Measurements from ENCODE around the gene ECHS1. TPM values are rescaled to one million over a fixed set of nuclear protein-coding genes. Genes with fewer than 3 reads are reported as not detected.
"Not testable (repeated sequence)": the region's sequence is repeated elsewhere in the genome, so short reads cannot be mapped to it uniquely, and the experiment has no call there.

ECHS1 gene
- total and polyA plus RNA-seq, 5 donors, result 91.0 to 177 (median 115) TPM

DNA sequence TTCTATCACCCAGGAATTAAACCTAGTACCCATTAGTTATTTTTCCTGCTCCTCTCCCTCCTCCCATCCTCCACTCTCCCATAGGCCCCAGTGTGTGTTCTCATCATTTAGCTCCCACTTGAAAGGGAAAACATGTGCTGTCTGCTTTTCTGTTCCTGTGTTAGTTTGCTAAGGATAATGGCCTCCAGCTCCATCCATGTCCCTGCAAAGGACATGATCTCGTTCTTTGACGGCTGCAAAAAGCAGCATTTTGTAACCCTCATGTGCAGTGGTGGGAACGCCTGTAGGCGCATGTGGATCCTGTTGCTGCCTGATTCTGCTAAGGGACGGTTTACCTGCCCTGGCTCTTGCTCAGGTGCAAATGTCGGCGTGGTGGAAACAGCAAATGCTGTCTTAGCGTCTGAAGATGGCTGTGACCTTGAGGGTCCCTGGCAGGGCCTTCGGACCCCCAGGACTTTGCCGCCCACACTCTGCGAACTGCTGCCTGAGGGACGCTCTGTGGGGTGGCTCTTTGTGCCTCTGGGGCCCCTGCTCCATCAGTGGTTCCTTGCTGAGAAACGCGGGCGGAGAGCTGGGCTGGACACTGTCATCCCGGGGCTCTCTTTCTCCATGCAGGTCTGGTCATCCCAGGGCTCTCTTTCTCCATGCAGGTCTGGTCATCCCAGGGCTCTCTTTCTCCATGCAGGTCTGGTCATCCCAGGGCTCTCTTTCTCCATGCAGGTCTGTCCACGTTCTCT, 15.2 kb upstream of the ECHS1 start:
- ATAC-seq (no peak), DNase-seq (peak in 2 of 3 donors; percentile 5 to 14)
- Histone ChIP-seq H3K27me3 (ENCODE audit: control insufficient read depth, insufficient read depth) (no peaks in the 10 kb centered on the region), H3K9me3 (ENCODE audit: control insufficient read depth, low read length) (no peaks in the 10 kb centered on the region), H3K4me3 (ENCODE audit: low read length) (no peak overlapping the region), H3K4me1 (ENCODE audit: control insufficient read depth, insufficient read depth, low read length) (no peaks in the 10 kb centered on the region), H3K27ac (ENCODE audit: low read length) (no peak overlapping the region)
- intact Hi-C loops (cut with DNase I), result no loop called here
- 86% methylated on average over 17 of the region's 17 CpGs for WGBS

DNA sequence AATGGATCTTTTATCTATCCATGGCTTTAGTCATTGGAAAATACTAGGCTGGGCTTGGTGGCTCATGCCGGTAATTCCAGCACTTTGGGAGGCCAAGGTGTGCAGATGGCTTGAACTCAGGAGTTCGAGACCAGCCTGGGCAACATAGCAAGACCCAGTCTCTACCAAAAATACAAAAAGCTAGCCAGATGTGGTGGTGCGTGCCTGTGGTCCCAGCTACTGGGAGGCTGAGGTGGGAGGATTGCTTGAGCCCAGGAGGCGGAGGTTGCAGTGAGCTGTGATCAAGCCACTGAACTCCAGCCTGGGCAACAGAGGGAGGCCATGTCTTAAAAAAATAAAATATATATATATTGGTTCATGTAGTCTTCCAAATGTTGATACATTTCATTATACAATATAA, 13.8 kb upstream of the ECHS1 start:
- DNase-seq, result peak in 1 of 3 donors; percentile 22
- H3K9me3 ChIP-seq (ENCODE audit: control insufficient read depth, low read length); H3K4me1 ChIP-seq (ENCODE audit: control insufficient read depth, insufficient read depth, low read length); ATAC-seq; H3K27me3 ChIP-seq (ENCODE audit: control insufficient read depth, insufficient read depth); H3K4me3 ChIP-seq (ENCODE audit: low read length); H3K27ac ChIP-seq (ENCODE audit: low read length); intact Hi-C loops (cut with DNase I): not testable (repeated sequence)
- 100% methylated on average over 4 of the region's 4 CpGs for WGBS

DNA sequence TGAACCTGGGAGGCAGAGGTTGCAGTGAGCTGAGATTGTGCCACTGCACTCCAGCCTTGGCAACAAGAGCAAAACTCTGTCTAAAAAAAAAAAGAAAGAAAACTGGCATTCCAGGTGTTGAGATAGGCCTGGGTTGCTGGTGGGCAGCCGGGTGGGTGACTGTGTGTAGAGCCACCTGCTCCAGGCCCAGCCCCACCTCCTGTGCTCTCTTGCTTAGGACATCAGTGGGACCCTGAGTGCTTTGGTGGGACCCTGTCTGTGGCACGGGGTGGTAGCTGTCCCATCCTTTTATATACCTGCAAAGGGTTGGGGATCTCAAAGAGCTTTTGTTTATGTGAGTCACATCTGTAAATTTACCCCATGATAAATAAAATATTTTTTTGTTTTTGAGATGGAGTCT, 12.1 kb upstream of the ECHS1 start:
- WGBS, result 92% methylated on average over 2 of the region's 2 CpGs
- Histone ChIP-seq H3K27ac (ENCODE audit: low read length) (no peak overlapping the region), H3K4me3 (ENCODE audit: low read length) (no peak overlapping the region), H3K9me3 (ENCODE audit: control insufficient read depth, low read length) (no peaks in the 10 kb centered on the region), H3K27me3 (ENCODE audit: control insufficient read depth, insufficient read depth) (no peaks in the 10 kb centered on the region), H3K4me1 (ENCODE audit: control insufficient read depth, insufficient read depth, low read length) (no peaks in the 10 kb centered on the region)
- ATAC-seq (no peak), DNase-seq (peak in 2 of 3 donors; percentile 4 to 23)
- intact Hi-C loops (cut with DNase I), result no loop called here

DNA sequence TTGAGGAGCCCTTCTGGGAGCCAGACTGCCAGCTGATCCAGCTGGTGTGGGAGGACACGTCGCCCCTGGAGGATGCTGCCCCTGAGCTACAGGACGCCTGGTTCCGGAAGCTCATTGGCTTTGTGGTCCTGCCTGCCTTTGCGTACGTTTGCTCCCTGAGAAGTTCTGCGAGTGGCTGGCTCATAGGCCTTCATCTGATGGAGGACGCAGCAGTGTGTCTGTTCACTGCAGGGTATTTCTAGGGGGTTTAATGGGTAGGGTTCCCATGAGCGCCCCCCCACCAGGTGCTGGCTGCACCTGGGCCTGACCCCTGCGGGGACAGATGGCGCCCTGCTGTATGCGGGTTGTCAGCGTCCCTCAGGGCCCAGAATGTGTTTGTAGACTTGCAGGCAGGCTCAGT, 10.9 kb upstream of the ECHS1 start:
- Histone ChIP-seq H3K9me3 (ENCODE audit: control insufficient read depth, low read length) (no peaks in the 10 kb centered on the region), H3K27ac (ENCODE audit: low read length) (no peak overlapping the region), H3K4me3 (ENCODE audit: low read length) (no peak overlapping the region), H3K27me3 (ENCODE audit: control insufficient read depth, insufficient read depth) (no peaks in the 10 kb centered on the region), H3K4me1 (ENCODE audit: control insufficient read depth, insufficient read depth, low read length) (peaks cover 4% of the 10 kb centered on the region)
- ATAC-seq, result no peak
- WGBS, result 90% methylated on average over 13 of the region's 13 CpGs
- intact Hi-C loops (cut with DNase I), result no loop called here
- peak in 2 of 3 donors; percentile 11 to 31 for DNase-seq

DNA sequence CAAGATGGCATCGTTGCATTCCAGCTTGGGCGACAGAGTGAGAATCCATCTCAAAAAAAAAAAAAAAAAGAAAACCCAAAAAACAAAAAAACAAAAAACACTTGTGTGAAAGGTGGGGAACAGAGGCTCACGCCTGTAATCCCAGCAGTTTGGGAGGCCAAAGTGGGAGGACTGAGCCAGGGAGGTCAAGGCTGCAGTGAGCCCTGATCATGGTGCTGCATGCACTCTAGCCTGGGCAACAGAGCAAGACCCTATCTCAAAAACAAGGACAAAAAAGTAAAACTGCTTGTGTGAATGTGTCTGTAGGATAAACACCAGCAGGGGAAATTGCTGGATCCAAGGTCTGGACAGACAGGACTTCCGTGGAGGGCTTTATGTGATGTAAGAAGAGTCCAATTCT, 10.4 kb upstream of the ECHS1 start:
- H3K4me3 ChIP-seq (ENCODE audit: low read length), result no peak overlapping the region
- peak in 1 of 3 donors; percentile 9 for DNase-seq
- H3K27ac ChIP-seq (ENCODE audit: low read length), result no peak overlapping the region
- intact Hi-C loops (cut with DNase I), result no loop called here
- no peak for ATAC-seq
- 93% methylated on average over 4 of the region's 4 CpGs for WGBS
- peaks cover 4% of the 10 kb centered on the region for H3K4me1 ChIP-seq (ENCODE audit: control insufficient read depth, insufficient read depth, low read length)
- no peaks in the 10 kb centered on the region for H3K27me3 ChIP-seq (ENCODE audit: control insufficient read depth, insufficient read depth)
- H3K9me3 ChIP-seq (ENCODE audit: control insufficient read depth, low read length), result no peaks in the 10 kb centered on the region

DNA sequence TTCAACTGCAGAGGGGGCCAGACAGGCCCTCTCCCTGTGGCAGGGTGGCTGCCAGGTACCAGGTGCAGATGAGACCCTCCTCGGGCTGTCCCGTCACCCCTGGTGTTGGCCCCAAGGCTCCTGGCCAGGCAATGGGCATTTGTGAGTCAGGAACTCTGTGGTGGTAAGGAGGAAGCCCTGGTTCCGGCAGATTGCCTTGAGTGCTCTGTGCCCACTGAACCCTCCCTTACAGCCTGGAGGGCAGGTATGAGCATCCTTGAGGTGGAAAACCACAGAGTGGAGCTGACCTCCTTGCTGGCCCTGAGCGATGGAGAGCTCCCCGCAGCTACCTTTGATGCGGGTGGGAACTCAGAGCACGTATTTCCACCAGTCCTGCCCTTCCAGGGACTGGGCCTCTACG, 7.9 kb upstream of the ECHS1 start:
- Histone ChIP-seq H3K4me1 (ENCODE audit: control insufficient read depth, insufficient read depth, low read length) (peaks cover 4% of the 10 kb centered on the region), H3K27ac (ENCODE audit: low read length) (no peak overlapping the region), H3K9me3 (ENCODE audit: control insufficient read depth, low read length) (no peaks in the 10 kb centered on the region), H3K27me3 (ENCODE audit: control insufficient read depth, insufficient read depth) (no peaks in the 10 kb centered on the region), H3K4me3 (ENCODE audit: low read length) (no peak overlapping the region)
- intact Hi-C loops (cut with DNase I), result no loop called here
- DNase-seq (peak in 2 of 3 donors; percentile 40 to 49), ATAC-seq (no peak)
- WGBS, result 84% methylated on average over 8 of the region's 8 CpGs

DNA sequence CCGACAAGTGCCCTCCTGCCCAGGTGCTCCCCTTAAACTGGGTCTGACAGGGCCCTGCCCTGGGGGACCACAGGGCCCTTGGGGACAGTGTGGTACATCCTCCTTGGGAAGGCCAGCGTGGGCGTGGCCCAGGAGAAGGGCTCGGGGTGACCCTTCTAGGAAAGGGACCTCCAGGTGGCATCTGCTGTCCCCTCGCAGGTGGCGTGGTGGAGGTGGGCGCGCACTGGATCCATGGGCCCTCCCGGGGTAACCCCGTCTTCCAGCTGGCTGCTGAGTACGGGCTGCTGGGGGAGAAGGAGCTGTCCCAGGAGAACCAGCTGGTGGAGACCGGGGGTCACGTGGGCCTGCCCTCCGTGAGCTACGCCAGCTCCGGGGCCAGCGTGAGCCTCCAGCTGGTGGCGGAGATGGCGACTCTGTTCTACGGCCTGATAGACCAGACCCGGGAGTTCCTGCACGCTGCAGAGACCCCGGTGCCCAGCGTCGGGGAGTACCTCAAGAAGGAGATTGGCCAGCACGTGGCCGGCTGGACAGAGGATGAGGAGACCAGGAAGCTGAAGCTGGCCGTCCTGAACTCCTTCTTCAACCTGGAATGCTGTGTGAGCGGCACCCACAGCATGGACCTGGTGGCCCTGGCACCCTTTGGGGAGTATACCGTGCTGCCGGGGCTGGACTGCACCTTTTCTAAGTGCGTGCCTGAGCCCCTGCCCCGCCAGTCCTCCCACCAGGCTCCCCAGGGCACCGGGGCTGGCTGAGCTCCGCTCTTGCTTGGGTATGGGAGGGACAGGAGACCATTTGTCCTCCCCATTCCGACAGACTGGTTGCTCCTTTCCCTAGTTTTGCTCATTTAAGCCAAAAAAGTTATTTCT, 6.9 kb upstream of the ECHS1 start:
- Histone ChIP-seq H3K4me3 (ENCODE audit: low read length) (peak overlapping the region; percentile 92), H3K27ac (ENCODE audit: low read length) (no peak overlapping the region), H3K4me1 (ENCODE audit: control insufficient read depth, insufficient read depth, low read length) (peaks cover 4% of the 10 kb centered on the region), H3K9me3 (ENCODE audit: control insufficient read depth, low read length) (no peaks in the 10 kb centered on the region), H3K27me3 (ENCODE audit: control insufficient read depth, insufficient read depth) (no peaks in the 10 kb centered on the region)
- intact Hi-C loops (cut with DNase I), result no loop called here
- ATAC-seq (peak; percentile 0 to 9), DNase-seq (peak; percentile 42 to 76 (median 75))
- 92% methylated on average over 36 of the region's 36 CpGs for WGBS

DNA sequence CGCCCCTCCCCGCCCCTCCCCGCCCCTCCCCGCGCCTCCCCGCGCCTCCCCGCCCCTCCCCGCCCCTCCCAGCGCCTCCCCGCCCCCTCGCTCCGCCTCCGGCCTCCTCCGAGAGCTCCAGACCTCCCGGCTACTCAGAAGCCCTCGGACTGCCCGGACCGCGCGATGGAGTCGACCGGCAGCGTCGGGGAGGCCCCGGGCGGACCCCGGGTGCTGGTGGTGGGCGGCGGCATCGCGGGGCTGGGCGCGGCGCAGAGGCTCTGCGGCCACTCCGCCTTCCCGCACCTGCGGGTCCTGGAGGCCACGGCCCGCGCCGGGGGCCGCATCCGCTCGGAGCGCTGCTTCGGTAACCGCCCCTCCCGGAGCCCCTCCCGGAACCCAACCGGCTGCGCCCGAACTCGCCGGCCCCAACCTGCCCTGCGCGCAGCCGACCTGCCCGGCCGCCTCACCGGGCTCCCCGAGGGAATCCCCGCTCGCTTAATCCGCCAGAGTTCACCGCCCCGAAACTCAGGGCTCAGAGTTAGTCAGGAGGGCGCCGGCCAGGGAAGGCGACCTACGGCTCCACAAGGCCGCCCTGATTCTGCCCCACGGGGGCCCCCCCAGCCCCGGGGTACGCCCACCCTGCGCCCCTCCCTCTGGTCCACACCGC, 6.1 kb upstream of the ECHS1 start, which contains the start of gene PAOX:
Gene PAOX, plus strand, starts transcription at position 111 of the 649 bp plus-strand sequence. Its CDS starts 55 bp downstream, at position 166.
- peak; percentile 63 to 73 for ATAC-seq
- Histone ChIP-seq H3K4me3 (ENCODE audit: low read length) (peak within 1 kb of the TSS; percentile 92), H3K4me1 (ENCODE audit: control insufficient read depth, insufficient read depth, low read length) (peaks cover 4% of the 10 kb centered on the region), H3K9me3 (ENCODE audit: control insufficient read depth, low read length) (no peaks in the 10 kb centered on the region), H3K27me3 (ENCODE audit: control insufficient read depth, insufficient read depth) (no peaks in the 10 kb centered on the region), H3K27ac (ENCODE audit: low read length) (peak within 1 kb of the TSS; percentile 66)
- 4% methylated on average over 68 of the region's 78 CpGs for WGBS
- intact Hi-C loops (cut with DNase I), result no loop called here
- DNase-seq, result peak; percentile 77 to 93 (median 89)

DNA sequence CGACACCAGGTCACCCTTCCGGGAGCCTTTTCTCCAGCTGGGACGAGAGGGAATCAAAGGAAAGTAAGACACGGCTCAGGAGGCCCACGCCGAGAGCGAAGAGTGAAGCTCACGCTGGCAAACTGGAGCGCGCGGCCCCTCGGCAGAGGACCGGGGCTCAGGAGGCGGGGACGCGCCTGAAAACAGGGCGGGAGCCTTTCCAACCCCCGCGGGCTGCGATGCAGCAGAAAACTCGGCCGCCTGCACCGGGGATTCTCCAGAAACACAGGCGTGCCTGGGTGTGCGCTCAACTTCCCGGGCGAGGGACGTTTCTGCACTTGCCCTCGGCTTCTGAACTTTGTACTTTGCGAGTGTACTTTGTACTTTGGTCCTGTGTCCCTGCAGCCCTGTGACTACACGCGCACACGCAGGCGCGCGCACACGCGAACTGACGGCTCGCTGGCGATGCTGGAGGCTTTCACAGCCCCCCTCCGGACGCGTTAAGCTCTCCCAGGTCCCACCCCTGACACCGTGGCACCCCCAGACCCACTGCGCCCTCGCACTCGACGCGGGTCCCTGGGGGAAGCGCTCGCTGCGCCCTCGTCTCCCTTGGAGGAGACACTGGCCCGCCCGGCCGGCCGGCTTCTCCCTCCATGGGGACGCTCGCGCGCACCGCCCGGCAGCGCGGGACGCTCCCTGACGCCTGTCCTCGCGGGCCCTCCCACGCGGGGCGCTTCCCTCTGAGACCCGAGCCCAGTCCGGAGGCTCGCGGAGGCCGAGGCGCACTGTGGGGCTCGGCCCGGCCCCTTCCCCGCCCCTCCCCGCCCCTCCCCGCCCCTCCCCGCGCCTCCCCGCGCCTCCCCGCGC, 5.3 kb upstream of the ECHS1 start:
- H3K4me3 ChIP-seq (ENCODE audit: low read length), result peak overlapping the region; percentile 80
- DNase-seq (peak; percentile 74 to 90 (median 90)), ATAC-seq (peak; percentile 84 to 88)
- no peaks in the 10 kb centered on the region for H3K9me3 ChIP-seq (ENCODE audit: control insufficient read depth, low read length)
- WGBS, result under 1% methylated on average over 80 of the region's 90 CpGs
- no peaks in the 10 kb centered on the region for H3K27me3 ChIP-seq (ENCODE audit: control insufficient read depth, insufficient read depth)
- H3K27ac ChIP-seq (ENCODE audit: low read length), result peak overlapping the region; percentile 66
- H3K4me1 ChIP-seq (ENCODE audit: control insufficient read depth, insufficient read depth, low read length), result peaks cover 4% of the 10 kb centered on the region
- intact Hi-C loops (cut with DNase I), result no loop called here

DNA sequence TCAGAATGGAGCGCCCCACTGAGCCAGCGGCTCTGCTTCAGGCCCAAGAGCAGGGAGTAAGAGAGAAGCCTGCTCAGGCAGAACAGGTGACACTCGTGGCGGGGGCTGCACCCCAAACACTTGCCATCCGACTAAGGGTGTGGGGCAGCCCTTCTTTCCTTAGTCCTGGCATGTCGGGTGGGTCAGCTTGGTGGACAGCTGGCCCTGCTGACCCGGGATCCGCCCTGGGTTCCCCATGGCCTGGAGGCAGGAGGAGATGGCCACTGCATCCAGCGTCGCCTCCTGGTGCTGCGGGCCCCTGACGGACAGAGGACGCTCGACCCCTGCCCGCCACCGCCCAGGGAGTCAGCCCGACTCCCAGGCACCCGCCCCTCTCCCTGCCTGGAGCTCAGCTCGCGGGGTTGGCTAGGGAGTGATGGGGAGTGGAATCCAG, 4.7 kb upstream of the ECHS1 start:
- Histone ChIP-seq H3K9me3 (ENCODE audit: control insufficient read depth, low read length) (no peaks in the 10 kb centered on the region), H3K4me1 (ENCODE audit: control insufficient read depth, insufficient read depth, low read length) (peaks cover 4% of the 10 kb centered on the region), H3K27ac (ENCODE audit: low read length) (peak overlapping the region; percentile 39), H3K27me3 (ENCODE audit: control insufficient read depth, insufficient read depth) (no peaks in the 10 kb centered on the region), H3K4me3 (ENCODE audit: low read length) (peak overlapping the region; percentile 80)
- DNase-seq (no peak), ATAC-seq (peak; percentile 0 to 12)
- 24% methylated on average over 20 of the region's 20 CpGs for WGBS
- intact Hi-C loops (cut with DNase I), result no loop called here

All from right cardiac atrium (tissue), 5 donors.